ENCODE measurements around the gene ITPKC.

Gene ITPKC

DNA sequence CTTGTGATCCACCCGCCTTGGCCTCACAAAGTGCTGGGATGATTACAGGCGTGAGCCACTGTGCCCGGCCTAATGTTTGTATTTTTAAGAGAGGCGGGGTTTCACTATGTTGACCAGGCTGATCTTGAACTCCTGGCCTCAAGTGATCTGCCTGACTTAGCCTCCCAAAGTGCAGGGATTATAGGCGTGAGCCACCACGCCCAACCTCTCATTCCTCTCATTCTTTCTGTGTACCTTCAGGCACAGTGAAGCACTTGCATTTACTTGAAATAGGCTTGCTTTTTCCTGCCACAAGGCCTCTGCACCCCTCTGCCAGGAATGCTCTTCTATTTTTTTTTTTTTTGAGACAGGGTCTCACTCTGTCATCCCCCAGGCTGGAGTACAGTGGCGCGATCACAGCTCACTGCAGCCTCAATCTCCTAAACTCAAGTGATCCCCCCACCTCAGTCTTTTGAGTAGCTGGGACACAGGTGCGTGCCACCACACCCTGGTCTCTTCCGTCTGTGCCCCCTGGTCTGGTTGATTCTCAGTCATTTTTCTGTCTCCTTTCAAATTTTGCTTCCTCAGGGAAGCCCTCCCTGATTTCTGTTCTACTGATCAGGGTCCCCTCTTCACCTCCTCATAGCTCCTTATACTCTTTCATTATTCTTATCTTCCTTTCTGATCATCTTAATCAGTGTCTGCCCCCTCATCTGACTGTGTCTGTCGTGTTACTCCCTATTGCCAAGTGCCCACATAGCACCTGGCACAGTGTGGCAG, 18.3 kb downstream of the ITPKC start:
- Histone ChIP-seq H3K9ac (ENCODE audit: low read depth, low read length) (no peak overlapping the region), H3K4me3 (ENCODE audit: low read length) (no peak overlapping the region), H3K4me1 (ENCODE audit: control insufficient read depth, insufficient read depth, low read length) (no peaks in the 10 kb centered on the region), H3K9me3 (replicated peaks; ENCODE audit: low read length) (no peaks in the 10 kb centered on the region), H3K4me2 (ENCODE audit: low read length) (no peak overlapping the region), H3K36me3 (ENCODE audit: insufficient read depth, low read length) (peaks cover 78% of the 10 kb centered on the region), H3K27me3 (ENCODE audit: control insufficient read depth, insufficient read depth, low read length) (no peaks in the 10 kb centered on the region)

GRCh38 chr19:40736661-40737060, 19.7 kb downstream of the ITPKC start:
- Histone ChIP-seq H3K4me1 (ENCODE audit: control insufficient read depth, insufficient read depth, low read length) (no peaks in the 10 kb centered on the region), H3K9me3 (replicated peaks; ENCODE audit: low read length) (no peaks in the 10 kb centered on the region), H3K9ac (ENCODE audit: low read depth, low read length) (no peak overlapping the region), H3K27me3 (ENCODE audit: control insufficient read depth, insufficient read depth, low read length) (no peaks in the 10 kb centered on the region), H3K4me3 (ENCODE audit: low read length) (no peak overlapping the region), H3K4me2 (ENCODE audit: low read length) (no peak overlapping the region), H3K36me3 (ENCODE audit: insufficient read depth, low read length) (peaks cover 69% of the 10 kb centered on the region)

- no peak overlapping the region for H3K4me2 ChIP-seq (ENCODE audit: low read length)
- no peaks in the 10 kb centered on the region for H3K4me1 ChIP-seq (ENCODE audit: control insufficient read depth, insufficient read depth, low read length)
- no peaks in the 10 kb centered on the region for H3K9me3 ChIP-seq (replicated peaks; ENCODE audit: low read length)
- no peak overlapping the region for H3K9ac ChIP-seq (ENCODE audit: low read depth, low read length)
- H3K27me3 ChIP-seq (ENCODE audit: control insufficient read depth, insufficient read depth, low read length): no peaks in the 10 kb centered on the region
- H3K36me3 ChIP-seq (ENCODE audit: insufficient read depth, low read length): peaks cover 66% of the 10 kb centered on the region
- no peak overlapping the region for H3K4me3 ChIP-seq (ENCODE audit: low read length)
Measured at GRCh38 chr19:40737102-40737644, 20.3 kb downstream of the ITPKC start.

- H3K9ac ChIP-seq (ENCODE audit: low read depth, low read length): no peak overlapping the region
- H3K4me3 ChIP-seq (ENCODE audit: low read length): no peak overlapping the region
- no peak overlapping the region for H3K4me2 ChIP-seq (ENCODE audit: low read length)
- H3K27me3 ChIP-seq (ENCODE audit: control insufficient read depth, insufficient read depth, low read length): no peaks in the 10 kb centered on the region
- H3K36me3 ChIP-seq (ENCODE audit: insufficient read depth, low read length): peaks cover 47% of the 10 kb centered on the region
- H3K4me1 ChIP-seq (ENCODE audit: control insufficient read depth, insufficient read depth, low read length): no peaks in the 10 kb centered on the region
- no peaks in the 10 kb centered on the region for H3K9me3 ChIP-seq (replicated peaks; ENCODE audit: low read length)
Measured at GRCh38 chr19:40739030-40739839, 22.3 kb downstream of the ITPKC start.

DNA sequence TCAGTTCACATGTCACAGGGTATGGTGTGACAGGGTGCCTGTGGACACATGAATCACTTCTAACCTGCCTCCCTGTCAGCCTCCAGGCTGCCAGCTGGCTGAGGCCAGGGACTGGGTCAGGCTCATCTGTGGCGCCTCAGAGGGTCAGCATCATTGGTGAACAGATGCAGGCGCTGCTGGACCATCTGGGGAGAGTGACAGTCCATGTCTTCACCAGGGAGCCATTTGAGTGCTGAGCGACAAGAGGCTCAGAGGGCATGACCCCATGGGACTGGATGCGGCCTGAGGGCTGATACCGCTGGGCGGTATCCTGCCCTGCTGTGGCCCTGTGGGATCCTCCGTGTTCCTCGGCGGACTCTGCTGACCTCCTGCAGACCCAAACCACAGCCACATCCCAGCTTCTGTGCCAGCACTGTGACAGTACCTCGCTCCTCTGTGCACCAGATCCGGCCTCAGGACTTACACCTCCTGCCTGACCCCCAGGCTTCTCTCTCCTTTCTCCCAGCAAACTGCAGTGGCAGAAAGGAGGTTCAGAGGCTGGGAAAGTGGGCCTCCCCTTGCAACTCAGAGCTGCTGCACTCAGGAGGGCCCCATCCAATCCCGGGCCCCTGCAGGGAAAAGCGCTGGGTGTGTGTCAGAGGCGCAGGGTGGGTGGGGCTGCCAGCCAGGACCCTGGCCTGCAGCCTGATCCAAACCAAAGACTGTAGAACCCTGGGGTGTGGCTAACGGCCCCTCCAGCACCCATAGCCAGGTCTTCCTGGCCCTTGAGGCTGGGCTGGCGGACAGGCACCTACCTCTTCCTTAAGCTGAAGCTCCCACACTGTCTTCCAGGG, 23.2 kb downstream of the ITPKC start:
- Histone ChIP-seq H3K36me3 (ENCODE audit: insufficient read depth, low read length) (peaks cover 42% of the 10 kb centered on the region), H3K4me2 (ENCODE audit: low read length) (no peak overlapping the region), H3K4me1 (ENCODE audit: control insufficient read depth, insufficient read depth, low read length) (peaks cover 5% of the 10 kb centered on the region), H3K4me3 (ENCODE audit: low read length) (no peak overlapping the region), H3K9me3 (replicated peaks; ENCODE audit: low read length) (no peaks in the 10 kb centered on the region), H3K9ac (ENCODE audit: low read depth, low read length) (no peak overlapping the region), H3K27me3 (ENCODE audit: control insufficient read depth, insufficient read depth, low read length) (no peaks in the 10 kb centered on the region)

DNA sequence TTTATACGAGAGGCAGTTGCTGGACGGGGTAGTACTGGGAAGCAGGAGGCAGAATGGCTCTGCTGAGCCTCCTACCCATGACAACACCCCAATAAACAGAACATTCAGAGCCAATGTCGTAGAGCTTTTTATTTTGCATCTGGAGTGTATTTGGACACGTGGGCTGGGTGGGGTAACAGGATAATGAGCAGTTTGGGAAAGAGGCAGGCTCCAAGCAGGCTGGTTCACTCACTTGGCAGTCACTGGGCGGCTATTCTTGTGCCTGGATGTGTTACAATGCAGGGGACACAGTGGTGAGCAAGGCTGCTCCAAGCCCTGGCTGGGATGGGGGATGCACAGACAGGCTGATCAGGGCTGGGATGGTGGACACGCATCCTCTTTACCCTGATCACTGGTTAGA, 23.8 kb downstream of the ITPKC start:
- H3K9ac ChIP-seq (ENCODE audit: low read depth, low read length): no peak overlapping the region
- peaks cover 10% of the 10 kb centered on the region for H3K4me1 ChIP-seq (ENCODE audit: control insufficient read depth, insufficient read depth, low read length)
- H3K4me2 ChIP-seq (ENCODE audit: low read length): no peak overlapping the region
- no peaks in the 10 kb centered on the region for H3K9me3 ChIP-seq (replicated peaks; ENCODE audit: low read length)
- H3K4me3 ChIP-seq (ENCODE audit: low read length): no peak overlapping the region
- peaks cover 35% of the 10 kb centered on the region for H3K36me3 ChIP-seq (ENCODE audit: insufficient read depth, low read length)
- no peaks in the 10 kb centered on the region for H3K27me3 ChIP-seq (ENCODE audit: control insufficient read depth, insufficient read depth, low read length)

- Histone ChIP-seq H3K4me3 (ENCODE audit: low read length) (no peak overlapping the region), H3K9me3 (replicated peaks; ENCODE audit: low read length) (no peaks in the 10 kb centered on the region), H3K4me1 (ENCODE audit: control insufficient read depth, insufficient read depth, low read length) (peaks cover 10% of the 10 kb centered on the region), H3K27me3 (ENCODE audit: control insufficient read depth, insufficient read depth, low read length) (no peaks in the 10 kb centered on the region), H3K4me2 (ENCODE audit: low read length) (no peak overlapping the region), H3K9ac (ENCODE audit: low read depth, low read length) (no peak overlapping the region), H3K36me3 (ENCODE audit: insufficient read depth, low read length) (peaks cover 30% of the 10 kb centered on the region)
Measured at GRCh38 chr19:40741527-40742390, 24.8 kb downstream of the ITPKC start.

- Histone ChIP-seq H3K9me3 (replicated peaks; ENCODE audit: low read length) (no peaks in the 10 kb centered on the region), H3K4me1 (ENCODE audit: control insufficient read depth, insufficient read depth, low read length) (peaks cover 10% of the 10 kb centered on the region), H3K9ac (ENCODE audit: low read depth, low read length) (no peak overlapping the region), H3K27me3 (ENCODE audit: control insufficient read depth, insufficient read depth, low read length) (no peaks in the 10 kb centered on the region), H3K4me3 (ENCODE audit: low read length) (no peak overlapping the region), H3K36me3 (ENCODE audit: insufficient read depth, low read length) (peaks cover 23% of the 10 kb centered on the region), H3K4me2 (ENCODE audit: low read length) (no peak overlapping the region)
Measured at GRCh38 chr19:40742477-40742876, 25.6 kb downstream of the ITPKC start.

GRCh38 chr19:40742886-40743285, 26.0 kb downstream of the ITPKC start:
- Histone ChIP-seq H3K4me3 (ENCODE audit: low read length) (no peak overlapping the region), H3K4me2 (ENCODE audit: low read length) (no peak overlapping the region), H3K27me3 (ENCODE audit: control insufficient read depth, insufficient read depth, low read length) (no peaks in the 10 kb centered on the region), H3K4me1 (ENCODE audit: control insufficient read depth, insufficient read depth, low read length) (peaks cover 10% of the 10 kb centered on the region), H3K9ac (ENCODE audit: low read depth, low read length) (no peak overlapping the region), H3K9me3 (replicated peaks; ENCODE audit: low read length) (no peaks in the 10 kb centered on the region), H3K36me3 (ENCODE audit: insufficient read depth, low read length) (peaks cover 20% of the 10 kb centered on the region)

GRCh38 chr19:40743926-40744325, 27.0 kb downstream of the ITPKC start:
- Histone ChIP-seq H3K36me3 (ENCODE audit: insufficient read depth, low read length) (peaks cover 15% of the 10 kb centered on the region), H3K9ac (ENCODE audit: low read depth, low read length) (no peak overlapping the region), H3K27me3 (ENCODE audit: control insufficient read depth, insufficient read depth, low read length) (no peaks in the 10 kb centered on the region), H3K4me1 (ENCODE audit: control insufficient read depth, insufficient read depth, low read length) (peaks cover 10% of the 10 kb centered on the region), H3K4me3 (ENCODE audit: low read length) (no peak overlapping the region), H3K4me2 (ENCODE audit: low read length) (no peak overlapping the region), H3K9me3 (replicated peaks; ENCODE audit: low read length) (no peaks in the 10 kb centered on the region)

Measured in skeletal muscle satellite cell (primary cell).